Left ventricle myocardium superior (tissue), 1 donor: ENCODE data around the gene NR1D2. TPM values are rescaled to one million over a fixed set of nuclear protein-coding genes. Genes with fewer than 3 reads are reported as not detected.

Experiments
- ATAC-seq: fragments of 200-7000 bp; cut with Tn5 transposase; one replicate; pipeline ENCODE4 v1.9.1; 2020; ENCODE audit warnings: mild to moderate bottlenecking, moderate library complexity
- DNase-seq: peaks from one replicate; pipeline ENCODE4 v3.0.0-alpha.2; 2020
- intact Hi-C: fragments of 100-400 bp; cut with micrococcal nuclease; formaldehyde crosslinking; loops from one replicate; pipeline ENCODE4 v1.11.0; 2022
- total RNA-seq: library from RNA; stranded (reverse); fragmentation: NEBNext Ultra II Directional; extraction: Animal tissue kit (Norgen Biotek cat#: 25700); gene quantifications from one replicate; pipeline ENCODE4 v1.2.1, GENCODE V29; 2021
- donor health status: DM: no; HTN: yes; CAD: no; lungs with severe emphysema.

NR1D2 gene
- total RNA-seq, 1 donor from 2014 or later, result 57.0 TPM

- ATAC-seq (no peak), DNase-seq (no peak)
- intact Hi-C loops, result no loop called here
These were observed 18.8 kb upstream of the NR1D2 start for GRCh38 chr3:23926246-23926645.

DNA sequence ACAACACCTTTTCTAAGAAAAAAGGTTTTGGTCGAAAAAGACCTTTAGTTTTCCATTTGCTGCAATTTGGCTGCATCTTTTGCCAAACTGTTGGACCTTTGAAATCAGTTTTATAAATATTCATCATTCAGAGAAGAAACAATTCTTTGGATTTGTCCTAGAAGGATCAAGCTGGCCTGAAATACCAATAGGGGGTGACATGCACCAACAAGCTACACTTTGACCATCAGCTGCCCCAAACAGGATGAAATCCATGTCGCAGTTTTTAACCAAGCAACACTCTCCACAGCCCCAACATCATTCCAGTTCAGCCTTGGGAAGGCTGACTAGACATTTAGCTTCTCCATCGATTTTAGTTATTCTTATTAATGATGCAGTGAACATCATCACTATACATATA is 18.4 kb upstream of the NR1D2 start:
- no peak for DNase-seq
- intact Hi-C loops, result no loop called here

GRCh38 chr3:23928524-23928923 is 16.6 kb upstream of the NR1D2 start:
- DNase-seq, result no peak
- ATAC-seq, result no peak
- intact Hi-C loops, result no loop called here

More for the DNA sequence above, 18.4 kb upstream of the NR1D2 start:
- ATAC-seq, result no peak

GRCh38 chr3:23931597-23931996 is 13.5 kb upstream of the NR1D2 start:
- intact Hi-C loops, result no loop called here
- DNase-seq (no peak), ATAC-seq (no peak)

GRCh38 chr3:23932571-23932970 is 12.5 kb upstream of the NR1D2 start:
- intact Hi-C loops, result no loop called here
- ATAC-seq (no peak), DNase-seq (no peak)

DNA sequence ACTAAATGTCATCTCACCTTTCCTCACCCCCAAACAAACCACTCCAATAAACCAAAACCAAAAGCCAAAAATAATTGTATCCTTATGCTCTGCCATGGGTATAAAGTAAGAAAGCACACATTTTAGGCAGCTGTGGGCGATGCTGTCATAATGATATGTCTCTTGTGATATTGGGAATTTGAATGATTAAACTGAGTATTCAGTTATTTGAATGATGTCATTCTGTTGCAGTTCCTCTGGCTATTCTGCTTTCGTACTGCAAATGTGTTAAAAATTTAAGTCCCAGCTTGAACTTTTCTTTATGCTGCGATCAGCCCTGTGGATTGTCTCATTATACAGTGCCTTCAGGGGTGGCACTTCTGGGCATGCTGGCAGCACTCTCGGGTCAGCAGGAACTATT is 10.8 kb upstream of the NR1D2 start:
- DNase-seq, result no peak
- intact Hi-C loops, result no loop called here
- no peak for ATAC-seq

GRCh38 chr3:23937296-23937695 is 7.8 kb upstream of the NR1D2 start:
- no peak for DNase-seq
- intact Hi-C loops, result no loop called here
- no peak for ATAC-seq

GRCh38 chr3:23938688-23939087 is 6.4 kb upstream of the NR1D2 start:
- DNase-seq (no peak), ATAC-seq (no peak)
- intact Hi-C loops, result no loop called here

DNA sequence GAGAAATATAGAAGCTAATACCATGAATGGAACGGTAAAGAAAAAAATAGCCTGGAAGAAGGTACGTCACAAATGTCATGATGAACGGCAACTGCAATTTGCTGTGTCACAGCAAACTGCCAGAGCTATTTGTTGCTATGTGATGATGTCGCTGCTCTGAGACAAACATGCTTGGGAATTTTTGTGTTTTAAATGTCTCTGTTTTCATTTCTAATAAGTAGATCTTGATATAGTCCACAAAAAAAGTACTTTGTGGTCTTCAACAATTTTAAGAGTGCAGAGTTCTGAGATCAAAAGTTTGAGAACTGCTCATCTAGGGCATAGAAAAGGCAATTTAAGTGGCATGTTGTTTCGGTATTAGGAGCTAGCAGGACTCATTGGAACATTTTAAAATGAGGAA is 4.3 kb upstream of the NR1D2 start:
- ATAC-seq (no peak), DNase-seq (no peak)
- intact Hi-C loops, result no loop called here

GRCh38 chr3:23941440-23941839 is 3.6 kb upstream of the NR1D2 start:
- intact Hi-C loops, result no loop called here
- DNase-seq (no peak), ATAC-seq (no peak)

GRCh38 chr3:23942546-23942945 is 2.5 kb upstream of the NR1D2 start:
- DNase-seq (no peak), ATAC-seq (no peak)
- intact Hi-C loops, result no loop called here

DNA sequence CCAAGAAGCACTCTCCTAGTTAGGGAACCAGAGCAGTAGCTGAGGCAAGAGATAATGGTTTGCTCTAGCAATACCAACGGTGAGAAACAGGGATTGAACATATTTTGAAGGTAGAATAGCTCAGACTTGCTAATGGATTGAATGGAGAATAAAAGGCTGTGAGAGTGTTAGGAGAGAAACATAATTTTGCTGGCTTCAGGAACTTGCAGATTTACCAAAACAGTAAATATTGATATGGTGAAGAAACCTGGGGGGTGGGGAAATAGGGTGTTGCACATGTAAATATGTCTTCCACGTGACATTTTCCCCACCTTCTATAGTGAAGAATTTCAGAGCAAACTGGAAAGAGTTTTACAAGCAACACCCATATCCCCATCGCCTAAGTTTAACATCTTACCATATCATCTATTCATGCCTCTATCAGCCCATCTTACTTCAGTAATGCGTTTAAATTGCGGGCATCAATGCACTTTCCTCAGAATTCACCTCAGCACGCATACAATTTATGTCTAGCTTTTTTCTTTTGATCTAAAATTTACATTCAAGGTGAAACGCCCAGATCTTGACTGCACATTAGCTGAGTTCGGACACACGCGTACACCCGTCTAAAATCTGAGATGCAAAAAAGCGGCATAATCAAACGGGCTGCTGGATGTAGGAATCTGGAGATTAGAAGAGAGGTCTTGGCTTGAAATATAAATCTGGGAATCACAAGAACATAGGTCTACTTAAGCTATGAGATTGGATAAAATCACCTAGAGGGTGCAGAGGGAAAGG is 891 bp upstream of the NR1D2 start:
- DNase-seq, result no peak
- ATAC-seq, result no peak
- intact Hi-C loops, result no loop called here

GRCh38 chr3:23945663-23945912 is 502 bp downstream of the NR1D2 start:
- ATAC-seq (no peak), DNase-seq (no peak)
- intact Hi-C loops, result no loop called here

- DNase-seq (peak; percentile 100), ATAC-seq (peak; percentile 92)
- intact Hi-C loops, result no loop called here
These were observed 1.0 kb downstream of the NR1D2 start for GRCh38 chr3:23945913-23946687.

GRCh38 chr3:23948761-23949160 is 3.7 kb downstream of the NR1D2 start:
- intact Hi-C loops, result no loop called here
- DNase-seq, result no peak
- ATAC-seq, result no peak

DNA sequence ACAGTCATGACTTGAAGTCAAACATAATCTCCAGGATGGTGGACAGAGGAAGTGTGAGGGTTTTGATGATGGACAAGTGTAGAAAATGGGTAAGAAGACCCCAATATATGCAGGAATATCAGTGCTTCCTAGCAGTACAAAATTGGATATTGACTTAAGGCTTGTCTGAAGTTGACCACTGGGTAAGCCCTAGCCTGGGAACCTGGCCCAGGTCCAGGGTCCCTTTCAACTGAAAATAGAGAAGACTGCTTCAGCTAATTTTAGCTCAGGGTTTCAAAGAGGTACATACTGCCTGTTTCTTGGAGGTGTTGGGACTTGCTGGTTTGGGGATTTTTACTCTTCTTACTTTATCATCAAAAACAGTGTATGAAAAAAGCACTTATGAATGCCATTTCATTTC is 4.7 kb downstream of the NR1D2 start:
- intact Hi-C loops, result no loop called here
- DNase-seq (peak; percentile 79), ATAC-seq (no peak)

DNA sequence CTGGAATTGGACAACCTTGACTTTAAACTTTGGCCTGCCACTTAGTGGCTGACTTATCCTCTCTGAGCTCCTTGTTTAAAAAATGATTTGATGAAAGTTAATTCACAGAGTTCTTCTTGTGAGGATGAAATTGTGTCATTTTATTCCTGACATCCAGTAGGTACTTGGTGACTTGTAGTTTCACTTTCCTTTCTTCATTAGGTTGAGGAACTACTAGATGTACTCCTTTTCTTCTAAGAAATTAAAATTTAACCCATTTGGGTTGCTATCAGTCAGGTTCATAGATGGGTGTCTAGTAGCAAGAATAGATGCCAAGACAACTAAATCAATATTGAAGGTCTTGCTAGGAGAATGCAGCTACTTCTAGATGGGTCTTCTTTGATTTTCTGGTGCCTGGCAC is 5.2 kb downstream of the NR1D2 start:
- no peak for ATAC-seq
- intact Hi-C loops, result no loop called here

DNA sequence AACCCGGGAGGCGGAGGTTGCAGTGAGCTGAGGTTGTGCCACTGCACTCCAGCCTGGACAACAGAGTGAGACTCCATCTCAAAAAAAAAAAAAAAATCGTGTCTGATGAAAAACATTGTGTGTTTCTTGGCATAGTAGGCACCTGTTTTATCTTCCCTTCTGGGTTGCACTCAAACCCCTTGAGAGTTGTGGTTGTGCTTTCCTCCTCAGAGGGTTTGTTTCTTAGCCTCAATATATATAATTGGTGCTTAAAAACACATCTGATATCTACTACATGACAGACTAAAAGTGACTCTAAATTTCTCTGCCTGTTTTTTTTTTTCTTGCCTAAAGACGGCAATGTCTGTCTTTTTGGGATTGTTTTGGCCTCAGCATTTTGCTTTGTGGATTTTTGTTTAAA is 7.6 kb downstream of the NR1D2 start:
- DNase-seq, result no peak
- intact Hi-C loops, result no loop called here
- ATAC-seq, result no peak

More for the DNA sequence above, 5.2 kb downstream of the NR1D2 start:
- no peak for DNase-seq

DNA sequence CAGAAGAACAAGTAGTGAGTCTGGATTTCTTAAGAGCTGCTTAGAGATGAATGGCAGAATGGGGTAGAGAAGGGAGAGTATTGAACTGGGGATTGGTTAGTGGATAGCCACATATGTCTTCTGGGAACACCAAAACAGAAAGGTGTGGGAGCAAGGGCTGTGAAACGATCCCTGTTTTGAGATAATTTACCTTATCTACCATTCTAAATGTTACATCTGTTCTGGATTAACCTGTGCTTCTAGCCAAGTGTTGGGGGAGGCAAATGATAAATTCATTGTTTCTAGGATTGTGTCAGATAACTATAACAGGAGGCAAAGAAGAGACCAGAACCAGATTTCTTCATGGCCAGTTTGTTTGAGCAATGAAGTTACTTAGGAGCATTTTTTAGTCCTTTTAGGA is 8.4 kb downstream of the NR1D2 start:
- ATAC-seq (no peak), DNase-seq (no peak)
- intact Hi-C loops, result no loop called here

DNA sequence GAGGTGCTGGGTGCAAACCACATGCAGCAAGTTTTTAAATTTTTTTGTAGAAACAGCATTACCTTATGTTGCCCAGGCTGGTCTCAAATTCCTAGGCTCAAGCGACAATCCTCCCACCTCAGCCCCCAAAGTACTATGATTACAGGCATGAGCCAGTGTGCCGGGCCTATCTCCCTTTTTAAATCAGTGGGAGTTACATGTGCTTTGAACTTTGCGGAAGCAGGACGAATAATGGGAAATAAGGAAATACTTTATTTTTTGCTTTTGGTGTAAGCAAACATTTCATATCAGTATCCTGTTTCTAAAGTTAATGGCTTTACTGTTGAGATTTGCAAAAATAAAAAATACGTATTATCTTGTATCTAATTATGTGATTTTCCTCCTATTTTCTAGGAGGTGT is 9.1 kb downstream of the NR1D2 start:
- intact Hi-C loops, result no loop called here
- DNase-seq, result no peak
- no peak for ATAC-seq

DNA sequence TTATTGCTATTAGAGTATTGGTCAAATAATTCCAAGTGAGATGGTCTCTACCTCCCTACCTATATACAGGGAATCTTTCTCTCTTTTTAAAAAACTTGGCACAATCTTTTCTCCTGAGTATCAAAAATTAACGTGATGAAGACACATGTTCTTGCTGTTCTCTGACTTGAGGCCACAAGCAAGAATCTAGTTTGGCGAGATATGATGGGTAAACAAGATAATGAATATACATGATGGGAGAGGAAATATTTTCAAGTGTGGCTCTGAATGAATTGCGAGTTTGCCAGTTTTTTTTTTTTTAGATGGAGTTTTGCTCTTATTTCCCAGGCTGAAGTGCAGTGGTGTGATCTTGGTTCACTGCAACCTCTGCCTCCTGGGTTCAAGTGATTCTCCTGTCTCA is 11.6 kb downstream of the NR1D2 start:
- ATAC-seq (no peak), DNase-seq (no peak)
- intact Hi-C loops, result no loop called here
